Fibroblast of skin of right biceps (primary cell): ENCODE measurements around the gene CMTM8.

Experiments
- DNase-seq: peaks from one replicate; pipeline ENCODE4 v3.0.0-alpha.2; 2013

The CMTM8 gene

GRCh38 chr3:32310336-32310735, 71.9 kb downstream of the CMTM8 start:
- DNase-seq, result no peak

DNA sequence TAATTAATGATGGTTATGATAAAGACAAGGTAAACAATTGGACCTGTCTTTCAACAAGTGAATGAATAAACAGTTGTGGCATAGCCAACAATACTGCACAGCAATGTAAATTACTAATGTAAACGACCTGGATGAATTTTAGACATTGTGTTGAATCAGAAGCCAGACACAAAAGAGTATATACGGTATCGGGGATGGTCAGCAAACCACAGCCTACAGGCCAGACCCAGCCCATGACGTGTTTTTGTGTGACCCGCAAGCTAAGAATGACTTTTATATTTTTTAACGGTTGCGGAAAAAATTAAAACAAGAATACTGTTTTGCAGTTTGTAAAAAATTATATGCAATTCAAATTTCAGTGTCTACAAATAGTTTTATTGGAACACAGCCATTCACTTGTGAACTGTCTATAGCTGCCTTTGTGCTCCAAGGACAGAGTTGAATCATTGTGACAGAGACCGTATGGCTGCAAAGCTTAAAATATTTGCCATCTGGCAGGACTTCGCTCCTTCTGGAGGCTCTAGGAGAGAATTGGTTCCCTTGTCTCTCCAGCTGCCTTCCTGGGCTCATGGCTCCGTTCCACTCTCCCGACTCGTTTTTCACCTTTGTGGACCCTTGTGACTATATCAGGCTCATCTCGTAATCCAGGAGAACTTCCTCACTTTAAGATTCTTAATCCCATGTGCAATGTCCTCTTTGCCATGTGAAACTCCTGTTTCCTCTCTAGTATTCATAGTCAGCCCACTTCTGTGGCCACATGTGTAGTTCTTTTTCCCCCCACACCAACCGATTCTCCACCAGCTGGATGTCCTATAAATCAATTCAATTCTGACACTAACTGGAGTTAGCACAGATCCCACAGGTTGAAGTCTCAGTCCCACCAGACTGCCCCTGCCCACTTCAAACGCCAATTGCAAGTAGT, 72.7 kb downstream of the CMTM8 start:
- no peak for DNase-seq

GRCh38 chr3:32312251-32312650, 73.8 kb downstream of the CMTM8 start:
- DNase-seq, result no peak

- DNase-seq, result no peak
Observed at GRCh38 chr3:32313169-32313568, 74.7 kb downstream of the CMTM8 start.

DNA sequence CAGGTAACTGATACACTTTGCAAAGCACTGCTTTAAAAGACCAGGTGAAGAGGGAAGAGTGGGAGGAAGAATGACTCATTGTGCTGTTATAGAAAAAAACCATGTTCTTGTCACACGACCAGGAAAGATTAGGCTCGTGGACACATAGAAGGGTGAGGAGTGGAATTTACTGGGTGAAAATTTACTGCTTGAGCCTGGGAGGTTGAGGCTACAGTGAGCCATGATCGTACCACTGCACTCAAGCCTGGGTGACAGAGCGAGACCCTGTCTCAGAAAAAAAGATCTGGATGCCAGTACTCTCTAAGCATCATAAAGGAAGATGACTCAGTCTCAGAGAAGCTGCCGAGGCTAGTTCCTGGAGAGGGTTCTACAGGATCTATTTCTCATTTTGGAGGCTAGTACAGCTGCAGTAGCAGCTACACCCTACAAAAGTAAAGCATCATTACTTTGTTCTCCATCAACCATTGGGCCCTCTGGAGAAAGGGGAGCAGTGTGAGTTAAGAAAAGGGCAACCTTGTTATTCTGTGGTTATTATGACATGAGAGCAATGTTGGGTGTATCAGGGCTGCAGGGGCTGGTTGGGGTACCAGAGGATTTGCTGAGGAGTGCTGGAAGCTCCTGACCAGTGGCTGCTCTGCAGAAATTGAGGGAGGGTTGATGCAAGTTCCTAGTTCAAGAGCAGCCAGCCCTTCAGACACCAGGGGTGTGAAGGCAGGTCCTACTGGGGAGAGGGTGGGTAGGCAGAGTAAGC, 75.4 kb downstream of the CMTM8 start:
- peak; percentile 27 for DNase-seq

DNA sequence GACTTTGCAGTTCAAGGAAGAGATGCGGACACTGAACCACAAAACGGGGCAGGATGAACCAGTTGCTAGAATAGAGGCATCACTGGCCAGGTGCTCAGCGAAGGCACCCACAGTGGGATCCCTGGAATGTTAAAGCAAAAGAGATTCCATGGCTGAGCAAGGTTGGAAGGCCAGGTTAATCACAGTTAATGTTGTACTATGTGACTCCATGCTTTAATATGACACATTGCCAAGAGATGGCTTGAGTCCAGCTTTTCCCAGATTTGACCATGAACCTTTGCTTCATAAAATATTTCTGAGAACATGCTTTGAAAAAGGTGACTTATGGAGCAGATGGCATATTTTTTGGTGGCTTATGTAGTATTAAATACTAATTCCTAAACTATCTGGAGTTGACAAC, 77.0 kb downstream of the CMTM8 start:
- no peak for DNase-seq

GRCh38 chr3:32316319-32316718, 77.8 kb downstream of the CMTM8 start:
- DNase-seq, result no peak

GRCh38 chr3:32316976-32317375, 78.5 kb downstream of the CMTM8 start:
- no peak for DNase-seq

DNA sequence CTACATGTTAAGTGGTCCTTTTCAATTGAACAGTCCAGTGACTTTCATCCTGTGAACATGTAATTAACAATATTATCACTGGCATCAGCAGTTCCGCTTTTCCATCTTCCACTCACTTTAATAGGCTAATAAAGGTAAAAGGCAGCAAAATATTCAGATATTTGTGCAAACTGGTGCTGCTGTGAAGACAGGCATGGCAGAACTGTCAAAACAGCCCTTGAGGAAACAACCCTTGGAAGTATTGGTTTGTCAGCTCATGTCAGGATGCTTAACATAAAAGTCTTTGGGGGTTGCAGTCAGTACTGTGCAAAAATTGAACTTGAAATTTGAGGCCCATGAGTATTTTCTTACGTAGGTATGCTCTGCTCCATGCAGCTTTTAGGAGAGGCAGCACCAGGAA, 81.1 kb downstream of the CMTM8 start:
- no peak for DNase-seq

- DNase-seq, result no peak
Observed at GRCh38 chr3:32320080-32320479, 81.6 kb downstream of the CMTM8 start.

- DNase-seq, result no peak
Observed at GRCh38 chr3:32321095-32321790, 82.8 kb downstream of the CMTM8 start.

DNA sequence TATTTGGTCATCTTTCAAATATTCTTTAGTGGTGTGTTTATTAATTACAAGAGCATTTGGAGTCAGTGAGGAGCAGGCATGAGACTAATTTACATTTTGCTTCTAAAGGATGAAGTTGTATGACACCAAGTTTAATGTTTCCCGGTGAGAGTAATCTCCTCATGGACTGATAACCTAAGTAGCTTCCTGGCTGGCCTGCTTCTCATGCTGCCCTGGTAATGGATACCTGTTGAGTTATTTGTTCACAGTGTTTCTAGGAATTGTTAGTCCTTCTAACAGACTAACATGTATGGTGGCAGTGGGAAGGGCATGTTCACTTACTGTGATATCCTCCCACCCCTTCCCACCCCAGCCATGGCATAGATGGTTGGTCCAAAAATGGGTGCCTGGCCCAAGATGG, 83.8 kb downstream of the CMTM8 start:
- no peak for DNase-seq

GRCh38 chr3:32323604-32324003, 85.1 kb downstream of the CMTM8 start:
- no peak for DNase-seq

DNA sequence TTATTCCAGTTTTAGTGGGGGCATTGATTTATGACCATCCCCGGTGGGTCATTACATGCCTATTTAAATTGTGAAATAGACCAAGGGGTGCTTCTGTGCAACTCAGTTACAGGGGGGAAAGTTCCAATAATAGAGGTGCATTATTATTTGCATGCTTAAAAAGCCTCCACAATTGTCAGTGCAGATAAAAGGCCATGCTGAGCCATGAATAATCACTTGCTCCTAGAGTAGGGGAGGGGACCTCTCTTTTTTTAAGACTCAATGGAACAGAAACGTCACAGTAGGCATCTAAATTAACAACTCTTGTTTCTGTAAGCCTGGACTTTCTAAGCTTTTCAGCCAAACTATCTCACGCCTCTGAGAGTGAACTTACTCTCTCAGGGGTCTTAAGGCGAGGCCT, 86.7 kb downstream of the CMTM8 start:
- no peak for DNase-seq

DNA sequence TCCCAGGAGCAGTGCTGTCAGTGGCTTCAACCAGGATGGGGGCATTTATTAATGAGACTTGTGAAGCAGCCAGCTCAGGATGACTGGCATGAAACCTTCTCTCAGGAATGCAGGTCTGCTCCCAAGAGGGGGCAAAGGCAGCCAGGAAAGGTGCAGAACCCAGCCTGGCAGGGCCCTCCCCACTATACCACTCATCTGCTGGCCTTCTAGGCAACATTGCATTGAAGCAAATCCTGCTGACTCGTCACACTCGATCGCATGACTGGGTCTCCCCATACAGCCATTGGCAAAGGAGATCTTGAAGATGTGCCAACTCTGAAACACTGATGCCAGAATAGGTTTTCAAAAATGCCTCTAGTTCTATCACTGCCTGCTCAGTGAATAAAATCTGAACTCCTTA, 87.4 kb downstream of the CMTM8 start:
- no peak for DNase-seq

GRCh38 chr3:32326795-32327194, 88.3 kb downstream of the CMTM8 start:
- no peak for DNase-seq

DNA sequence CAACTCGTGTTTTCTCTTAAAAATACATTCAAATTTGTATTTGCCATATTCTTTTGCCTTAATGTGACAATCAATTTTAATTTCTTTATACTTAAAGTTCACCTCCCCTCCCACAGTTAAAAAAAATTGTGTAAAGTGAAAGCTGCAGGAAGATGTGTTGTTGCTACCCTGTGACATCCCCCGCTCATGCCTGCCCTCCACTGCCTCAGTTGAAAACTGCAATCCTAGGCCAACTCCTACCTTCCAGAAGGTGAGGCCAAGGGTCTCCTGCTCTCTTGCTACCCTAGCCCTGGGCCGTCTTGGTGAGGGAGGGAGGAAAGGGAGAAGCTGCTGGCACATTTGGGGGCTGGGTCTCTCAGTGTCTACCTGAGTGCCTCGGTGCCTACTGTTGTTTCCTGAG, 96.2 kb downstream of the CMTM8 start:
- no peak for DNase-seq

GRCh38 chr3:32335365-32336112, 97.1 kb downstream of the CMTM8 start:
- no peak for DNase-seq

DNA sequence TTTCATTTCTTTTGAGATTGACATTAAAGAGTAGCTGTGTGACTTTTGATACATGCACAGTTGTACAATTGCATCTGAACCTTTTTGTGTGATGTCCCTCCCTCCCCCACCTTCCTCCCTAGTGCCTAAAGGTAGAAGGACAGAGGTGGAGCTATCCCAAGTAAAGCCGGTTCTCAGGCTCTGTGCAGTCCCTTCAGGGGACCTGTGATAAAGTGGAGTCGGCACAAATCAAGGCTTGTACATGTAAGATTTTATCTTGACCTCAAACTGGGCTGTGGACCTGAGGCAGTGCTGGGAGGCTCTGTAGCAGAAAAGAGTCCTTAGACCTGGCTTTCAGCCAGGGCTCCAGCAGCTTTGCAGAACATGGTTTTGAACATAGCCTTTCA, 97.6 kb downstream of the CMTM8 start:
- no peak for DNase-seq

- DNase-seq, result no peak
Observed at GRCh38 chr3:32337505-32337904, 99.0 kb downstream of the CMTM8 start.

DNA sequence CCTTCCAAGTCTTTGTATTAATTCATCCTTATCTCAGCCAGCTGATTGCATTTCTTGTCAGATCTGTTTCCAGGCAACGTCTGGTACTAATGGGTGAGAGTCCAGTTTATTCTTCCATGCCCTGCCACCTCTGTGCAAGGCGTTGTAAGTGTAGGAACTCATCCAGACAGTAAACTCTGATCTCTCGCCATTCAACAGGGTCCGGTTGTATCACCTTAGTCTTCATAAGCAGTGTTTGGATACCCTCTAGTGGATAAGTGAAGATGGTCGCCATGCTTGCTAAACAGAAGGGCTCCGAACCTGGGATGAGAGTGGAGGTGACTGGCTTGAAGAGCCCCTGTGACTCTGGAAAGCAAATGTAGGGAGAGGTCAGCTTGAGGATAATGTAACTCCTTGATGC, 101.6 kb downstream of the CMTM8 start:
- peak; percentile 39 for DNase-seq

GRCh38 chr3:32340611-32341365, 102.3 kb downstream of the CMTM8 start:
- DNase-seq, result no peak
